ENCODE measurements around the gene AURKA.

The AURKA gene

DNA sequence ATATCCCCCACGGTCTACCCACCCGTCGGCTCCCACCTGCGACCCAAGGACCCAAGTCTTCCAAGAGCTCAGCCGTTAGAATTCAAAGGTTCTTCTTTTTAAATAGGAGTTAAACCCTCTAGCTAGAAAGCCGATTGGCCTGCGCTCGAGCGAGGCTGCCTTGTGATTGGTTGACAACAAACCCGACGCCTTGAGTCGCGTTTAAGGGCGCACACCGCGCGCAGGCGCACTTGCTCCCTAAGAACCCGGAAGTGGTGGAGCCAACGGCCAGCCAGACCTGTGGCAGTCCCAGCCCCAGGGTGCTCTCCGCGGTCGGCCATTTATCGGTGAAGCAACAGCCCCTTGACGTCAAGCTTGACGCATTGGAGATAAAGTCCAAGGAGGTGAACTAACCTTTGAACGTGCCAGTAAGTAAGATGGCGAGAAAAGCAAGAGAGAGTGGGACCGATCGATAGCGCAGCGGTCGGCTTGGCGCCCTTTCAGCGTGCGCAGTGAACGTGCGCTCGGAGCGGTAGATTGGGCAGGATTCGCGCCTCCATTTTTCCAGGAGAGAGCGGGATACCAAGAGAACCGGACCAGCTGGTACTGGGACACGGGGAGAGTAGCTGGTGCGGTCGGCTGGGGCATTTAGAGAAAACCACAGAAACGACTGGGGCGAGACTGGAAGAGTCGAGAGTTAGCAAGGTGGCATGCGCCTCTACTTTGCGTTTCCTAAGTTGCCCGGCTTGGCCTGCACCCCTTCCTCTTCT, at the start of gene AURKA, which contains the start of gene CSTF1:
TSS of gene AURKA (minus strand) at position 84 of the 749 bp plus-strand sequence. CDS start 4,018 bp downstream, outside the sequence.
TSS of gene CSTF1 (plus strand) at position 514 of the 749 bp plus-strand sequence. CDS start 2,908 bp downstream, outside the sequence.
- peak; percentile 99 for DNase-seq
- ATAC-seq: peak; percentile 96

DNA sequence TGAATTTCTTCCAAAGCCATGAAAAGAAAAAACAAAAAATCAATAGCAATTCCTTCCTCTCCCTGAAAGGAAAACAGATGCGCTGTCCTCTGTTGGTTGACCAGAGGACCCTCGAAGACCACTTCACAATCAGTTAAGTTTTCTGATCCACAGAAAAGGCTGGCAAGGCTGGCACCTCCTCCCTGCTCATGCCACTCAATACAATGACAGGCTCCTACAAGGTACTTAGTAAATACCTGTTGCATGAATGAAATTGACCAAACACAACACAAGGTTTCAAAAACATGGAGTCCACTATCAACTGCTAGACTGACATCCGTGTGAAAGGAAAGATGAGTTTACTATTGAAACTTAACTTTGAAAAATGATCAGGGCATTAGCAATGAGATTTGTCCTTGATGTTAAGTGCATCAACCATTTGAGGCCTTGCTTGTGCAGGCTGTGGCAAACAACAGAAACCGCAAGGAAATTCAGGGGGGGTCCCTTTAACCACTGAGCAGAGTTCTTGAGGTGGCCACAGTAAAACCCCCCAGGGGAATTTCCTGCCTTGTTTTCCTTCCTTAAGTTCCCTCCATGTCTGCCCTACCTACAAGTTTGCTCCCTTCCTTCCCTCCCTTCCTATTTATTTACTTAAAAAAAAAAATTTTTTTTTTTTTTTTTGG, 48.5 kb upstream of the AURKA start:
- peak; percentile 72 for ATAC-seq
- DNase-seq: peak; percentile 74

DNA sequence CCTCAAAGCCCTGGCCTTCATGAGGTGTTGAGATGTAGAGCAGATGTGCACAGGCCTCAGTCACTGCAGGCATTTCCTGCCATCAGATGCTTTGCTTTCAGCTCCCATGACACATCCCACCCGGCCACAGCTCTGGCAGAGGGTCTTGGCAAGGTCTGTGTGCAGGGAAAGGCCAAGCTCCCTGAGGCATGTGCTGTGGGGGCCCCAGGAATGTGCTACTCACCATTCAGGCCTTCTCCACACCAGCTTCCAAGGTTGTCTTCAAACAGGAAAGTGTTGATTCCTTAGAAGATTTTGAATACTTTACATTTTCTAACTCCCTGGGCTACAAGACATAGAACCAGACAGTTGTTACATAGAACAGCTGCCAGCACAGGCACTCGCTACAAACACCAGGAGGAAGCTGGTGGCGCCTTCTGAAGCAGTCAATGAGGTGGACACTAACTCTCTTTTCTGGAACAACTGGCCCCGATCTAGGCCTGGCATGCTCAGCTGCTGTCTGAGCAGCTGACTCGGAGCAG, 47.8 kb upstream of the AURKA start:
- ATAC-seq (peak; percentile 45), DNase-seq (peak; percentile 49)

DNA sequence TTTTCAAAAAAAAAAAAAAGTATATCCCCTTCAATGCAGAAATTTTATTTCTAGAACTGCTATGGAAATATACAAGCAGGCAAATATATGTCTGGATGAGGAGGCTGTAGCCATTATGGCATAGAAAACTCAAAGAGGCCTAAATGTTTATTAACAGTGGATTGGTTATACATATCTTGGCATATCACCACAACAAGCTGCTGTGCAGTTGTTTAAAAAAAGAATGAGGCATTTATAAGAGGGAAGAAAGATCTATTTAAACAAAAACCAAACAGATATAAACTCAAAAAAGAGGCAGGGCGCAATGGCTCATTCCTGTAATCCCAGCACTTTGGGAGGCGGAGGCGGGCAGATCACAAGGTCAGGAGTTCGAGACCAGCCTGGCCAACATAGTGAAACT, 46.3 kb upstream of the AURKA start:
- ATAC-seq: no peak
- DNase-seq: no peak

DNA sequence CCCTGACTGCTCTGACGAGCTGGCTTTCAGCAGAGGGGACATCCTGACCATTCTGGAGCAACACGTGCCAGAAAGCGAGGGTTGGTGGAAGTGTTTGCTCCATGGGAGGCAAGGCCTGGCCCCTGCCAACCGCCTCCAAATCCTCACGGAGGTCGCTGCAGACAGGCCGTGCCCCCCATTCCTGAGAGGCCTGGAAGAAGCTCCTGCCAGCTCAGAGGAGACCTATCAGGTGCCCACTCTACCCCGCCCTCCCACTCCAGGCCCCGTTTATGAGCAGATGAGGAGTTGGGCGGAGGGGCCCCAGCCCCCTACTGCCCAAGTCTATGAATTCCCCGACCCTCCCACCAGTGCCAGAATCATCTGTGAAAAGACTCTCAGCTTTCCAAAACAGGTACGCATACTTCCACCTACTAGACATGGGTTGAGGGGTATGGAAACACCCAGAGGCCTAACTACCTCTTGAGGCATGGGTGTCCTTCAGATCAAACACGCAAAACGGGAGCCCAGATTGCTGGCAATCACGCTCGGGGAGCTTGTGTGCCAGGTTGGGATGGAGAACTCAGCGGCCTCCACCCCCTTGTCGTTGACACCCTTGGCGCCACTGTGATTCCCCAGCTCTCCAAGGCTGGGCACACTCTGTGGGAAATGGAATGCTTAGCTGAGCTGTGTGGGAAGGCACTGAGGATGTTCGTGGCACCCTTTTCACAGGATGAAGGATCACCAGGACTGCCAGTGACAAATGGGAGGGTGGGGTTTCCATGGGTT, 45.4 kb upstream of the AURKA start:
- ATAC-seq (no peak), DNase-seq (no peak)

DNA sequence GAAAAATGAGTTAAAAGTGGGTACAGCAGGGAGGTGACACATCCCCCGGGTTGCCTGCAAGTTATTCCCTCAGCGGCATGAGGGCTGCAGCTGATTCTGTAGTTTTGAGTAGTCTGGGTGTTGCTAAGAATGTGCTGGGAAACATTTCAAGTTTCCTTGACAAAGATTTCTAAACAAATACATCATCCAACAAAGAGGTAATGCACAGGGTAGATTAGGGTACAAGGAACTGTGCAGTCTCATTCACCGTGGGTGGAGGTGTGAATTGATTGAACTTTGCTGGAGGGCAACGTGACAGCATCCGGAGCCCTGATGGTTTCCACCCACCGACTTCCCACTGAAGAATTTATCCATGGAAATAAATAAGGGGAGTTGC, 41.9 kb upstream of the AURKA start:
- ATAC-seq (peak; percentile 78), DNase-seq (no peak)

DNA sequence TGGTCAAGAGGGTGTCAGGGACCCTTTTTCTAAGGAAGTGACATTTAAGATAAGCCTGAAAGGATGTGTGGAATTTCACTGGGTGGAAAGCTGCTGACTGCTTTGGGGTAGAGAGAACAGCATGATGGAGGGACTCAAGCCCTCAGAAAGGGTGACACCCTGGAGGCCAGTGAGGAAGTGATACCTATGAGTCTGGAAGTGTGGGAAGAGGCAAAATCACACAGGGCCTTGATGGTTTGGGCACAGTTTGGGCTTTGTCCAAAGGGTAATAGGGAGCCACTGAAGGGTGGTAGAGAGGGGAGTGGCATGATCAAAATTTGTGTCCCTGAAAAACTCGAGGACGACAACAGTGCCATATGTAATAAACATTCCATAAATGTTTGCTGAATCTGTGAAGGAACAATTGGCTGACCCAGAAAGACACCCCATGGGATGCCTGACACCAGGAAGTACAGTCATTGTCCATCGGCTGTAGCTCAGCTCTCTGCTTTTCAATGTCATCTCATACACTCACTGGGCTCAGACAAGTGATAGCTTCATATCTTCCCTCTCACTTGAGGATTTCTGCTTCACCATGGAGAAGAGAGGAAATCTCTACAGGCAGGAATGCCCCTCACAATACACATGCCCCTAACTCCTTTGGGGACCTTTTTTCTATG, 41.3 kb upstream of the AURKA start:
- ATAC-seq (no peak), DNase-seq (no peak)

DNA sequence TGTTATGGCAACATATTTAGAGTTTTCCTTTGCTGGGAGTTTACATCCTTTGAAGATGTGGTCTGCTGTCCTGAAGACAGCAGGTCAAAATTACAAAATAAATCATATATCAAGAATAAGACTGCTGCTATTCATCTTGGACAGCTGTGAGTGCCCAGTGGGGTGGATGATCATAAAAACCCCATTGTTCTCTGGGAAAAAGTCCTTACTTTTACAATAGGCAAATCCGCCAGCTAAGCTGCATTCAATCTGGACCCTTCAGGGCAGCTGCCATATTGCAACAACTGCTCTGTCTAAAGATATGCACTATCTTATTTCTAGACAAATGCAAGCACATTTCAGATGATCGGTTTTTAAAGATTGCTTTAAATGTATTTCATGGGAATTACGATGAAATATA, 39.5 kb upstream of the AURKA start:
- no peak for DNase-seq
- no peak for ATAC-seq

DNA sequence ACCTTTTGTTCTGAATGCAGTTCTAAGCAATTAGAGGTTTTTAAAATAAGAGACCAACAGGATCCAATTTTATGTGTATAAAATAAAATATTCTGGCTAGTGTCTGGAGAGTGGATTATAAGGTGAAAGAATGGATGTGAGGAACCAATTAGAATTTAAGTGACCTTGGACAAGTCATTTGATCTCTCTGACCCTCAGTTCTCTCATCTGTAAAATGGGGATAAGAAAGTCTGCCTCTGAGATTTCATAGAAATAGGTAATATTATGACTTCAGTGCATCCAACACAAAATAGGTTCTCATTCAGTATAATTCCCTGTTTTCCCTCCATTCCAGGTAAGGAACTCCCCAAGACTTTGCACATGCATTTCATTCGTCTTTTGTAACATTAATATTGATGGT, 38.9 kb upstream of the AURKA start:
- DNase-seq (no peak), ATAC-seq (no peak)

DNA sequence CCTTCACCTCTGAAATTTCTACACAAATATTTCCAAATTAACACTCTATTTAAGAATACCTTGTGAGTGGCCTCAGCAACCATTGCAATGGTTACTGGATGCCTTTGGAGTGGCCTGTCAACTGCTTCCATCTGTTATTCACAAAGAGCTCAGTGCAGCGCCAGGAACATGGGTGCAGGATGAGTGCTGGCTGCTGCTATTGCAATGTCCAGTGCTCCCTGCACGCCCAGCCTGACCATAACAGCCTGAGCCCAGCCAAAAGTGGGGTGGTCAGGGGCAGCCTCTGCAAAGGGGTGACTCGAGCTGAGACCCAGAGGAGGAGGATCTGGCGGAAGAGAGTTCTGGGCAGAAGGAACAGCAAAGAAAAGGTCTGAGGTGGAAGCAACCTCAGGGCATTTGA, 38.4 kb upstream of the AURKA start:
- DNase-seq (no peak), ATAC-seq (no peak)

DNA sequence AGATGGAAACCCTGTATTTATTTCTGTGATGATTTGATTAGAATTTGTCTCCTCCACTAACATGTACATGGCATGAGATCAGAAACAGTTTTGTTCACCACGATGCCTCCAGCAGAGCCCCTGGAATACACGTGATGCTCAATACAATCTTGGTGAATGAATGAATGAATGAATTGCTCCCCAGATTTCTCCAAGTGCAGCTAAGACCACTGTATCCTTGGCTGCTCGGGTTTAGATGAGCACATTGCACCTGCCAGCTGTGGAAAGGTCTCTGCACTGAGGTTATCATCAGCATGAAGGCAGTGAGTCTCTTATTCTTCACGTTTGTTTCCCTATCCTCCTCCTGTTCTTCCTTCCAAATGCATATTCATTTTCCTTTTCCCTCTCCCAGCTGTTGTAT, 37.9 kb upstream of the AURKA start:
- ATAC-seq (no peak), DNase-seq (no peak)

DNA sequence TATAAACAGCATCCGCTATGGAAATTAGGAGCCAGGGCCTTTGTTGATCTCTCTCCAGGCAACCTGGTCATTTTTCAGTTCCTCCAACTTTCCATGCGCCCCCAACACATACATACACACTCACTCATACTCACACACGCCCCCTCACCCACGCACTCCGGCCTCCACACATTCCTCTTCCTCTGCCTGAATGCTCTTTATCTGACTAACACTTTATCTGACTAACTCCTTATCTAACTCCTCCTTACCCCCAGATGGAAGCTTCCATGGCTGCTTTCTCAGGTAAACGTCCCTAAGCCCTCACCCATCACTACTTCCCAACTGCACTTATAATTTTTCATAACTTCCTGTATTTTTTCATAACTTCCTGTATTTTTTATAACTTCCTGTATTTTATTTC, 37.5 kb upstream of the AURKA start:
- peak; percentile 60 for ATAC-seq
- DNase-seq: peak; percentile 58

DNA sequence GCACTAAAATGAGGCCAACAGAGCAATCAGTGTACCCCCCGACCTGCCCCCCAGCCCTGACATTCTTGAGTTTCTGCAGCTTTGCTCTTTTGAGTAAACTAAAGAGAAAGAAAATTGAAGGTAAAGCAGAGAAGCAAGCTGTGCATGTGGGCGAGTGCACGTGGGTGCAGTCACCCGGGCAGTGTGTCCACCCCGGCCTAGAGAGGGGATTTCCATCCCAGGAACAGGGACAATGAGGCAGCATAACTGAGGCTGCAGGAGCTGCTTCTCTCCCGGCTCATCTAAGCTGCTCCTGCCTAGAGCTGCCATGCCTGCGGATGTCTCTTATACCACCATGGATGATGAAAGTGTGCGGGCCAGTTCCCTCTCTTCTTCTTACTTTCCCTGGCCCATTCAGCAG, 36.9 kb upstream of the AURKA start:
- DNase-seq (no peak), ATAC-seq (no peak)

DNA sequence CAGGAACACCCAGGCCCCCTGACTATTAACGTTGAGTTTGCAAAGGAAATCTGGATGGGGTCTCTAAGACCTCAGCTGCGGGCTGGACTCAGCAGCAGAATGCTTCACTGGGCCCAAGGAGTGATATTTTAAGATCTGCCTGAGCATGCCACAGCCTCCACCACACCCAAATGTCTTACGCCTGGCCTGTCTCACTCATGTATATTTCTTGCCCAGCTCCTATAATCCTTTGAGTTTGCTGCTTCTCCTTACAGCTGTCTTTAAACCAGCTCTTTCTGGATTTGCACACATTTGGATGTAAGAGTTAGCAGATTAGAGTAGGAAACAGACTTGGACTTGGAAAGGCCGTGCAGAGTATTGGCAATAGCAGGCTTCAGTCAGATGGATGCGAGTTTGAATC, 36.4 kb upstream of the AURKA start:
- no peak for ATAC-seq
- DNase-seq: no peak

DNA sequence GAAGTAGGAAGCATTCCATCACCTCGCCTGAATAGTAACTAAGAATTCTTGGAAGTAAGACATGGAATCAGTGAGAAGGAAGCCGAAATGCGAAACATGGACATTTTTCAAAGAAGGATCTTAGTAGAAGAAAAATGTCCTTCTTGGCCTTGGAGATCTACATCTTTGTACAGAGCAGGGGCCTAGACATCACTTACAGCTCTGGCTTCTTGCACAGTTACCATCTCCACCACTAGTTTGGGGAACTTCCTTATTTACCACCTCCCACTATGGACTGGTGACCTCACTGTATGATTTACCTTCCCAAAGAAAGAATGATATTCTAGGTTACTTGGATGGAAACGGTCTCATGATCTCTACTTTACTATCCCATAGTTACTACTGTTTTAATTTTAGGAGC, 35.8 kb upstream of the AURKA start:
- DNase-seq (no peak), ATAC-seq (no peak)

DNA sequence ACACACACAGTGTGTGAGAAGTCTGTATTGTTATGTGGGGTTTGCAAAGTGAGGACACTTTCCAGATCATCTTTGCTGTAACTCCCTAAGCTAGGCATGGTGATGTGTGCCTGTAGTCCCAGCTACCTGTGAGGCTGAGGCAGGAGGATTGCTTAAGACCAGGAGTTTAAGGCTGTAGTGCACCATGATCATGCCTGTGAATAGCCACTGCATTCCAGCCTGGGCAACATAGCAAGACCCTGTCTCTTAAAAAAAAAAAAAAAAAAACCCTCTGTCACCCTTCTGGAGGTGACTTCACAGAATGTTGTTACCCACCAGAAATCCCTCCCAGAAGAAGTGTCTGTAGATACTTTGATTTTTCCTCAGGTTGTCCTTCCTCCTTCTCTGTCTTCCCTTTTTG, 34.9 kb upstream of the AURKA start:
- DNase-seq: no peak
- no peak for ATAC-seq

DNA sequence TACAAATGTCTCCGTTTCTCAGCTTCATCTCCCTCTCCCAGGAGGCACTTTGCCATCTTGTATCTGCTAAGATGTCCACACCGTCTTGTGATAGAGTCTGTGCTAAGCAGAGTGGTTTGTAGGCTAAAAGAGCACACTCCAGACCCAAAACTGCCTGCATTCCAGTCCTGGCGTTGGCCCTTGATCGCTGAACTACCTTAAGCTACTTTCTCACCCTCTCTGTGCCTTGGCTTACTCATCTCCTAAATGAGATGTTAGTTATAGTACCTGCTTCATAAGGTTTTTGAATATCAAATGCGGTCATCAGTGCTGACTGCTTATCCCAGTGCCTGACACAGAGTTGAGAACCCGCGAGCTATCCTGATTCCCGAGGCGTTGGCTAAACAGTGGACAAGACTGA, 34.0 kb upstream of the AURKA start:
- ATAC-seq: no peak
- DNase-seq: no peak

DNA sequence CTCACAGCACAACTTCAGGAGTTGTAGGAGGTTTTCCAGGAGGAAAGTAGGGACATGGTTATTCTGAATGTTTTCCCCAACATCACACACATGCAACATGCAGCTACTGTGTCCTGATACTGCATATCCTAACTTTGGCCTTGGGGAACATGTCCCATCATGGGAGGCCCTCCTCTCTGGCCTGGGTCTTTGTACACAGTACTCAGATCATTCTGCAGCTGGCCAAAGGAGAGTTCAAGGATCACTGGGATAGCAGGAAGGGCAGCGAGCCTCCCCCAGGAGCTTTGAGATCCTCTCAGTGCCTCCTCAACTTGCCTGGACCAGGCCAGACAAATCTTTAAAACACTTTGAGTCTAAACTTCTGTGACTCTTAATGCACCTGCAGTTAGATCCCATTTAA, 32.9 kb upstream of the AURKA start:
- DNase-seq: no peak
- no peak for ATAC-seq

DNA sequence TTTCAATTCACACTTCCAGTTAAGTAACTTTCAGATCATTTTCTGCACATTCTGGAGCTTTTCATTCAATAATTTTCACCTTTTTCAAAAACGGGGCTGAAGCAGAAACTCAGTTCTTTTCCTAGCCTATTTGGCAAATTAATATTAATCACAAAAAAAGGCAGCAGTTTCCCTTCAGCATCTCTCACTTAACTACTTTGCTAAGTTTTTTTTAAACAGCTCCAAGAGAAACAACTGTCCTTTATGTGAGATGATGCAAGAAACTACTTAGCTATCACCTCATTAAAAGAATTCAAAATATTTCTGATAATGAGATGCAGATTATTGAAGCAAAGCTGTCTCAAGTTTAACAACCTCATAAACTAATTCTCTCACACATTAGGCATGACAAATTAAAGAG, 31.9 kb upstream of the AURKA start:
- ATAC-seq (no peak), DNase-seq (no peak)

DNA sequence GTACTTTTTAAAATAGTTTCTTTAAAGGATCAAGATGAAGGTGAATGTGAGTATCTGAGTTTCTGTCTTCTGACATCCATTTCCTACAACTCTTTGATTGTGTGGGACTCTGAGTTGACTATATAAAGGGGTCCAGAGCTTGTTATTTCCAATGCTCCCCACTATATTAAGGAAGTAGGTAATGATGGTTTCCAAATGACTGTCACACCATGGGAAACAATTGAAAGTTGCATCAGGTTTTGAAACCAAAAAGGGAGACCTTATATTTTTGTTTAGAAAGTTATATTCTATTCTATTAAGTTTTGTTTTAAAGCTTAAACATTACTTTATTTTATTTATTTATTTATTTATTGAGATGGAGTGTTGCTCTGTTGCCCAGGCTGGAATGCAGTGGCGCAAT, 31.2 kb upstream of the AURKA start:
- DNase-seq (no peak), ATAC-seq (no peak)

DNA sequence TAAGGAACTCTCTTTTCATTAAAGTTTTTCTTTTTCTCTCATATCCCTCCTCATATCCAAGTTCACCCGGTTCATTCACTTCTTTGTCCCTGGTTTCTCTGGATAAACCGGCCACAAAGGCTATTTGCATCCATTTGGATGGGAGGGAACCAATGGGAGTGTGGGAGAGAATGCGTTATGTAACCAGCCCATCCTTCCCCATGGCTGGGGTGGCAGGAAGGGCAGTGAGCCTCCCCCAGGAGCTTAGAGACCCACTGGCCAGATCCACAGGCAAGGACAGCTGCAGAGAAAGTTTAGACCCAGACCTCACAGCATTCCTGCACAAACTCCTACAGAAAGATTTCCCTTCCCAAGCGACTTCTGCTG, 30.8 kb upstream of the AURKA start:
- ATAC-seq: no peak
- DNase-seq: no peak

DNA sequence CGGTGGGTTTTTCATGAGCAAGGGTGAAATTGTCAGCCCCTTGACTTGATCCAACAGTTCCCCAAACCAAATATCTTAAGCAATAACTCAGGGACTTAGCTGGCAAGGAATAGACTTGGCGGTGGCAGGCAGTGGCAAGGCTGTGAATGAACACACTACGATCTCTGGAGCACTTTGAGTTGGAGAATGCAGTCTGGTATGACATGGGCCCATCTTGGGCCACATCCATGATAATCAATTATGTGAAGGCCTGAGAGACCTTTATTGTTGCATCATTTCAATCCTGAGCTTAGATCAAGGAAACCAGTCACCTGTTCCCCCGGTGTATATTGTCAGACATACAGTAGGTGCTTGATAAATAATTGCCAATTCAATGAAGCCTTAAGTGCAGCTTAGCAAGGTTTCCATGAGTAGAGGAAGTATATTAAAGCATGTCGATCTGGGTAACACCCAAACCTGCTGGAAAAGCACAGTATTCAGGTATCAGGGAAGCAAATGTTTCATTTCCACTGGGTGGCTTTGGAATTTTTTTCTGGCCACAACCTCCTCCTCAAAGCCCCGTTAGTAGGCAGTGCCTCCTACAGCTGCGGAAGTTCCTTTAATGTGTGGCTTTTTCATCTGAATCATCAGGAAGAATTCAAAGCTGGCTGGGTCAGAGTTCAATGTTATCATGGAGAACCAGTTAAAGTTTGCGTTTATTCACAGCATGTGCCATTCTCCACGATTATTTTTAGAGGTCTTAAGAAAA, 30.2 kb upstream of the AURKA start:
- ATAC-seq (peak; percentile 16), DNase-seq (no peak)
